OCI-LY7 (cell line): ENCODE measurements around the gene MRPS18C. TPM values are rescaled to one million over a fixed set of nuclear protein-coding genes. Genes with fewer than 3 reads are reported as not detected.

Experiments used
- Bru-seq: library from RNA; stranded (reverse); fragments of 400-500 nt; gene quantifications from one replicate; lab custom pipeline; 2021; lab: Mats Ljungman, UMichigan
- BruChase-seq, 2 experiments: library from RNA; stranded (reverse); fragments of 400-500 nt; gene quantifications; one replicate each; lab custom pipeline; 2021; lab: Mats Ljungman, UMichigan
- BruUV-seq: library from RNA; stranded (reverse); fragments of 400-500 nt; replicated peaks from 2 replicates; lab custom pipeline; 2021; lab: Mats Ljungman, UMichigan
- CTCF ChIA-PET: fragments of 300-600 bp; sonication (Branson Sonifier 250); formaldehyde crosslinking; loops from one replicate; lab custom pipeline; 2022; ENCODE audit warnings: antibody characterized with exemption; ENCODE audit not compliant: unreplicated experiment; lab: Charles Lee
- POLR2A ChIA-PET: fragments of 300-600 bp; sonication (Branson Sonifier 250); formaldehyde crosslinking; loops from one replicate; lab custom pipeline; 2022; ENCODE audit warnings: antibody characterized with exemption; lab: Charles Lee
- DNase-seq: peaks from one replicate; pipeline ENCODE4 v3.0.0-alpha.2; 2015; ENCODE audit warnings: low spot score
- H2AFZ ChIP-seq: fragments of 200-600 bp; sonication (generic), shearing (Covaris generic); 2 replicates; pipeline ENCODE4 v1.6.1; 2014; ENCODE audit warnings: mild to moderate bottlenecking, antibody characterized with exemption, low read length, moderate library complexity
- H3K27ac ChIP-seq: fragments of 200-600 bp; sonication (generic); 2 replicates; pipeline ENCODE4 v1.5.1; 2014; ENCODE audit warnings: mixed run types, low read depth, mild to moderate bottlenecking, moderate library complexity, low read length, inconsistent platforms; ENCODE audit not compliant: poor library complexity, severe bottlenecking
- H3K36me3 ChIP-seq: fragments of 200-600 bp; sonication (generic); 2 replicates; pipeline ENCODE4 v1.6.1; 2014; ENCODE audit warnings: mild to moderate bottlenecking, antibody characterized with exemption, low read length, moderate library complexity, mixed read lengths; ENCODE audit not compliant: insufficient read depth
- H3K4me1 ChIP-seq: fragments of 200-600 bp; sonication (generic); 2 replicates; pipeline ENCODE4 v1.5.1; 2014; ENCODE audit warnings: mild to moderate bottlenecking, low read length; ENCODE audit not compliant: insufficient read depth, poor library complexity, severe bottlenecking
- H3K4me2 ChIP-seq: fragments of 200-600 bp; sonication (generic); 2 replicates; pipeline ENCODE4 v1.6.1; 2014; ENCODE audit warnings: mild to moderate bottlenecking, low read length
- H3K4me3 ChIP-seq: fragments of 200-600 bp; sonication (generic); 2 replicates; pipeline ENCODE4 v1.5.1; 2014; ENCODE audit warnings: mild to moderate bottlenecking, low read depth, low read length; ENCODE audit not compliant: poor library complexity, severe bottlenecking
- H3K79me2 ChIP-seq: fragments of 200-600 bp; sonication (generic); 2 replicates; pipeline ENCODE4 v1.6.1; 2016; ENCODE audit warnings: low read depth, mild to moderate bottlenecking, low read length, moderate library complexity, mixed read lengths; ENCODE audit not compliant: insufficient read depth
- H3K9me2 ChIP-seq: fragments of 200-600 bp; sonication (generic); 2 replicates; pipeline ENCODE4 v1.6.1; 2016; ENCODE audit warnings: mild to moderate bottlenecking, low read length, mixed read lengths; ENCODE audit not compliant: insufficient read depth
- H3K9me3 ChIP-seq: fragments of 200-600 bp; sonication (generic); 2 replicates; pipeline ENCODE4 v1.6.1; 2014; ENCODE audit warnings: mild to moderate bottlenecking, mixed run types, low read length, mixed read lengths
- H4K20me1 ChIP-seq: fragments of 200-600 bp; sonication (generic); 2 replicates; pipeline ENCODE4 v1.6.1; 2014; ENCODE audit warnings: mild to moderate bottlenecking, antibody characterized with exemption, low read length, moderate library complexity, mixed read lengths; ENCODE audit not compliant: insufficient read depth
- EZH2phosphoT487 ChIP-seq: fragments of 200-600 bp; sonication (generic); IDR thresholded peaks from 2 replicates; pipeline ENCODE4 v1.6.1; 2018; ENCODE audit warnings: low read depth, borderline replicate concordance, mild to moderate bottlenecking, mixed run types, antibody characterized with exemption, low read length, moderate library complexity, mixed read lengths
- intact Hi-C: fragments of 100-400 bp; cut with micrococcal nuclease; formaldehyde crosslinking; loops from one replicate; pipeline ENCODE4 v1.10.0; 2022; ENCODE audit not compliant: unreplicated experiment
- long read RNA-seq: library from polyadenylated mRNA; stranded (forward); transcript quantifications from one replicate; pipeline ENCODE4 v2.0.0, GENCODE V29; 2022
- total RNA-seq, 2 experiments: library from RNA; depleted of rRNA in 1 of 2; stranded (reverse); fragments of >200 nt in 1 of 2; shearing (Covaris generic) in 1 of 2; gene quantifications; 2 replicates each; pipeline ENCODE4 v1.2.3, GENCODE V29; 2014 to 2022
- TF ChIP-seq, protein P1 (sequence below): fragments of 200-600 bp; sonication (generic); conservative IDR thresholded peaks from 2 replicates; pipeline ENCODE4 v1.5.1; 2014; ENCODE audit warnings: mild to moderate bottlenecking, antibody characterized with exemption, low read length, moderate library complexity, mixed read lengths

Gene MRPS18C
- 38.1 and 41.4 TPM in 2 replicates for total RNA-seq (2014; rRNA removed; shearing (Covaris generic))
- total RNA-seq (2022): 98.1 and 104 TPM in 2 replicates
- percentile 97 among the genes with signal in this experiment for Bru-seq, nascent RNA
- BruChase-seq, experiment 1, labeled RNA remaining after a 6-hour chase: percentile 86 among the genes with signal in this experiment
- percentile 89 among the genes with signal in this experiment for BruChase-seq, experiment 2, labeled RNA remaining after a 2-hour chase
- long read RNA-seq, transcript MRPS18C-201 (6 exons, 1,643 nt): major isoform, 95 of 176 reads
- long read RNA-seq, transcript MRPS18C-208 (2 exons, 2,482 nt): minor isoform, 22 of 176 reads
- long read RNA-seq, transcript MRPS18C-205 (4 exons, 350 nt): minor isoform, 9 of 176 reads
- long read RNA-seq, transcript MRPS18C-204 (5 exons, 666 nt): minor isoform, 25 of 176 reads
- long read RNA-seq, partial matches to known transcripts: 2 of 176 reads
- long read RNA-seq, other reads (novel, unspliced or antisense): 20 of 176 reads

GRCh38 chr4:83455281-83456183 lies at the start of gene MRPS18C, which contains the start of gene HELQ:
TSS of gene MRPS18C (plus strand) at chr4:83456058. CDS start at chr4:83456078, 20 bp downstream.
TSS of gene HELQ (minus strand) at chr4:83455823. CDS start at chr4:83455693, 130 bp downstream.
- Histone ChIP-seq H3K79me2 (peaks cover 85% of the 10 kb centered on the region), H3K4me2 (peak within 1 kb of the TSS; percentile 94), H2AFZ (peak within 1 kb of the TSS; percentile 75; the same call in 1 of the 2 replicates), H3K4me1 (peaks cover 37% of the 10 kb centered on the region), H3K4me3 (peak within 1 kb of the TSS; percentile 89), H3K36me3 (peaks cover 81% of the 10 kb centered on the region), H3K9me2 (no peaks in the 10 kb centered on the region), H3K9me3 (no peaks in the 10 kb centered on the region), H3K27ac (peak within 1 kb of the TSS; percentile 62), H4K20me1 (peaks cover 17% of the 10 kb centered on the region; the same call in 1 of the 2 replicates)
- BruUV-seq: TSS peak; percentile 56
- TF ChIP-seq EZH2phosphoT487: no peak
- TF ChIP-seq, protein P1, sequence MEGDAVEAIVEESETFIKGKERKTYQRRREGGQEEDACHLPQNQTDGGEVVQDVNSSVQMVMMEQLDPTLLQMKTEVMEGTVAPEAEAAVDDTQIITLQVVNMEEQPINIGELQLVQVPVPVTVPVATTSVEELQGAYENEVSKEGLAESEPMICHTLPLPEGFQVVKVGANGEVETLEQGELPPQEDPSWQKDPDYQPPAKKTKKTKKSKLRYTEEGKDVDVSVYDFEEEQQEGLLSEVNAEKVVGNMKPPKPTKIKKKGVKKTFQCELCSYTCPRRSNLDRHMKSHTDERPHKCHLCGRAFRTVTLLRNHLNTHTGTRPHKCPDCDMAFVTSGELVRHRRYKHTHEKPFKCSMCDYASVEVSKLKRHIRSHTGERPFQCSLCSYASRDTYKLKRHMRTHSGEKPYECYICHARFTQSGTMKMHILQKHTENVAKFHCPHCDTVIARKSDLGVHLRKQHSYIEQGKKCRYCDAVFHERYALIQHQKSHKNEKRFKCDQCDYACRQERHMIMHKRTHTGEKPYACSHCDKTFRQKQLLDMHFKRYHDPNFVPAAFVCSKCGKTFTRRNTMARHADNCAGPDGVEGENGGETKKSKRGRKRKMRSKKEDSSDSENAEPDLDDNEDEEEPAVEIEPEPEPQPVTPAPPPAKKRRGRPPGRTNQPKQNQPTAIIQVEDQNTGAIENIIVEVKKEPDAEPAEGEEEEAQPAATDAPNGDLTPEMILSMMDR: peak; percentile 58
- peak; percentile 100 for DNase-seq
- POLR2A ChIA-PET: interaction anchor here (0.6 to 4.1 kb wide), 11 partner anchors 12 to 421 kb away, joined by 3 to 66 read pairs (median 4); partner anchors contain the start of gene COPS4
- CTCF ChIA-PET: interaction anchor here (1.3 to 1.6 kb wide), 2 partner anchors 11 to 171 kb away, joined by 3 read pairs; partner anchors contain the start of gene COQ2
- intact Hi-C loops: loop anchor here (2.0 to 10.0 kb wide), 4 partner anchors 19 to 171 kb away; partner anchors contain the start of genes ABRAXAS1 and COQ2

DNA sequence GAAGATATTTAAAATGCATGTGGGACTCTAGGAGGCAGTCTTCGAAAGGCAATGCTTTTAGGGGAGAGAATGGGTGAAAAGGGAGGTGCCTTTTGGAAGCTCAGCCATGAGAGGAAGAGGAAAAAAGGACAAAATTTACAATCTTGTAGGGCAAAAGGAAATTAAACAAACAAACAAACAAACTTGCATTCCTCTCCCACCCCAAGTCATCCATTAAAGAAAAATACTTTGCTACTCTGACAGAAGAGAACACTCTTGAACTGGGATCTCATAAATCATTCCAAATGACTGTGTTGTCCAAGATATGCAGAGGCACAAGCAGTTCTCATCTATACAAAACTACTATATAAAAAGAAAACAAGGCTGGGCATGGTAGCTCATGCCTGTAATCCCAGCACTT lies 47.0 kb upstream of the MRPS18C start:
- no peak for DNase-seq
- intact Hi-C loops: no loop called here
- Histone ChIP-seq H3K27ac (no peak overlapping the region), H3K9me3 (no peaks in the 10 kb centered on the region), H2AFZ (no peak overlapping the region), H3K36me3 (peaks cover 96% of the 10 kb centered on the region), H4K20me1 (no peaks in the 10 kb centered on the region), H3K79me2 (peaks cover 5% of the 10 kb centered on the region; the same call in 1 of the 2 replicates), H3K4me3 (no peak overlapping the region), H3K9me2 (no peaks in the 10 kb centered on the region), H3K4me2 (no peak overlapping the region), H3K4me1 (no peaks in the 10 kb centered on the region)
- ChIA-PET CTCF (no interaction called here), POLR2A (interaction anchor here (0.6 to 3.3 kb wide), 3 partner anchors 10 to 1844 kb away, joined by 3 to 16 read pairs (median 3); no protein-coding TSS in a partner anchor)
- no peak for TF ChIP-seq EZH2phosphoT487
- TF ChIP-seq, protein P1: peak; percentile 3; the same call in 1 of the 2 replicates
- BruUV-seq: no TSS peak
